ENCODE results near the gene DPYD.
A peak's percentile ranks its signal among the peaks of the same experiment; 100 is the strongest.

Gene DPYD

DNA sequence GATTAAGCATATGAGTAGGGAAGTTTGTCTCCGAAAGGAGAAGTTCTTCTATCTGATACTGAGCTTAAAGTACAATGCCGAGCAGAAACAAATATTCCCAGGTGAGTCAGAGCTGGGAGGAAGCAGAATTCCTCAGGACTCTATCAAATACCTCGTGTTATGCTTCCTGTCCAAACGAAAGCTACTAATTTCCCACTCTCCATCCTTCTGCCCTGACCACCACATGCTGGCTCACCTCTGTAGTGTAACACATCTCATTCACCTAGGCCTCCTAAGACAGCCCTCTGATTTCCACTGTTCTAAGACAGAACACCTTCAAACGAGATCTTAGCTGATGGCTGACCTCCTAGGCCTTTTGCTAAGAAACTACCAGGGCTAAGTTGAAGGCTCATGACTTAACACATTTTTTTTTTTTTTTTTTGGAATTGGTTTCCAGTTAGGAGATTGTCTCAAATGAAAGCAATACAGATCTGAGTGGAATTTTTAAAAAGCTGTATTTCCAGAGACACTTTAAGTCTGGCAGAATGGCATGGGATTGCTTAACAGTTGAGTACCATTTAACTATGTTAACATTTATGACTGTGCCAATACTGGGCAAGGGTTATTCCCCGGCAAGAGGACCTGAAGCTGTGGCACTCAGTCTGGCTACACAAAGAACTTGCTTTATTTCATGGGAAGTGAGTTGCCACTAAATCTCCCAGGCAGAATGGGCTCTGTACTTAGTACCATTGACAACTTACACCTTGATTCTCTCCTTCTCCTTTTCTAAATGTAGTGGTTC is 583.4 kb downstream of the DPYD start:
- no peak overlapping the region for H3K27ac Mint-ChIP-seq
- ATAC-seq (no peak), DNase-seq (ENCODE audit: low spot score in 2 of 2) (no peak)
- H3K36me3 Mint-ChIP-seq, result no peaks in the 10 kb centered on the region
- no peaks in the 10 kb centered on the region for H3K9me3 Mint-ChIP-seq
- no peaks in the 10 kb centered on the region for H3K4me1 Mint-ChIP-seq
- no peak overlapping the region for H3K4me3 Mint-ChIP-seq

DNA sequence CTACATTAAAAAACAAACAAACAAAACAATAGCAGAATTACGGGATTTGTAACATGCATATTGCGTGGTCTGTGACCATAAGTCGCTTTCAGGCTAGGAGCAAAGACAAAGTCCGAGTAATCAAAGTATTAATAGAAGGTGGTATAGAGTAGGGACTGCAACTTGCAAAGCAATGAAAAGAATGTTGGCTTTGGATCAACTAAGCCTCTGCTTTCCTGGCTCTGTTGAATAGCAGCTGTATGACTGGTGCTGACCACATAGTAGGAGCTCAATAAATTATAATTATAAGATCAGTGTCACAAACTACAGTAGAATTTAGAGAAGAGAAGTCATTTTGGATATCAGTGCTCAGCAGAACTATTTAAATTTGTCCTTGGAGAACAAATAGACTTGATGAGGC is 586.4 kb downstream of the DPYD start:
- Mint-ChIP-seq H3K27ac (no peak overlapping the region), H3K4me3 (no peak overlapping the region), H3K4me1 (no peaks in the 10 kb centered on the region), H3K36me3 (no peaks in the 10 kb centered on the region), H3K9me3 (no peaks in the 10 kb centered on the region)
- ATAC-seq, result no peak
- DNase-seq (ENCODE audit: low spot score in 2 of 2), result no peak

DNA sequence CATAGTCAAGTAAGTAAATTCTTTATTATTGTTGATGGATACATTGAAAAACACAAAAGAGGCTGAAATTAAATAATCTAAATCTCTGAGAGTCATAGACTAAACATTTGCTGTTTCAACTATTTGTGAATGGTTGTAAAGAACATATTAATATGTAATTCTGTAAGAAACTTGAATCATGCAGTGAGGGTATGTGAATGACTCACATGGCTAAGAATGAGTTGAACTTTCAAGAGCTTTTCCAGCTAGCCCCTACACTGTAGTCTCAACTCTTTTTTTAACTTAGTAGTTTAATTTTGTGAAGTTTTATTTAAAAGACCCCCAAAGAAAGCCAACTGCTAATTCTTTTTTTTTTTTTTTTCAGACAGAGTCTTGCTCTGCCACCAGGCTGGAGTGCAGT is 588.1 kb downstream of the DPYD start:
- Mint-ChIP-seq H3K4me3 (no peak overlapping the region), H3K27ac (no peak overlapping the region), H3K4me1 (no peaks in the 10 kb centered on the region), H3K36me3 (no peaks in the 10 kb centered on the region), H3K9me3 (no peaks in the 10 kb centered on the region)
- ATAC-seq (peak; percentile 74), DNase-seq (ENCODE audit: low spot score in 2 of 2) (no peak)

DNA sequence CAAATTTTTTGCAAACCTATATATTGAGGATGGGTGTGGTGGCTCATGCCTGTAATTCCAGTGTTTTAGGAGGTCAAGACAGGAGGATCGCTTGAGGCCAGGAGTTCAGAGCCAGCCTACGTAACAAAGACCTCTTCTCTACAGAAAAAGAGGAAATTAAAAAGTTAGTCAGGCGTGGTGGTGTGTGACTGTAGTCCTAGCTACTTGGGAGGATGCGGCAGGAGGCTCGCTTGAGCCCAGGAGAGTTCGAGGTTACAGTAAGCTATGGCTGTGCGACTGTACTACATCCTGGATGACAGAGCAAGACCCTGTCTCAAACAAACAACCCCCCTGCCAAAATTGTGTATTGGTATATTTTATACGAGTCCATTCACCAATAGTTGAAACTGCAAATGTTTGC is 589.7 kb downstream of the DPYD start:
- DNase-seq (ENCODE audit: low spot score in 2 of 2) (no peak), ATAC-seq (no peak)
- no peaks in the 10 kb centered on the region for H3K4me1 Mint-ChIP-seq
- no peaks in the 10 kb centered on the region for H3K9me3 Mint-ChIP-seq
- H3K36me3 Mint-ChIP-seq, result no peaks in the 10 kb centered on the region
- H3K27ac Mint-ChIP-seq, result no peak overlapping the region
- H3K4me3 Mint-ChIP-seq, result no peak overlapping the region

DNA sequence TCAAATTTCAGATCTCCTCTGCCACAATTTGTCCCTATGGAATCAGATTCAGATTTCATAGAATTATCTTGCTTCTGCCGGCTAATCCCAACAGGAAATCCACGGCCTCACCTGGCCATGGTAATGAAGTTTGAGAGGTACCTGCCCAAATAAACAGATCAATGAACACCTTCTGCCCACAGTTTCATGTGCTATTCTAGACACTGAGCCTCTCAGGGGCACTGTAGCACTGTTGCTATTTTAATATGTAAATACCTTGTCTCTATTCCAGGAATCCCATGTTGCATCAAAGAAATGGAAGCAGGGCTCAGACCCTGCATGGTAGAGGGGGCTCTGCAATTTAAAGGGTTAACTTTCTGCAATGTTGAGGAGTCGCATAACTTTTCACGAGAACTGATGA is 606.1 kb downstream of the DPYD start:
- DNase-seq (ENCODE audit: low spot score in 2 of 2) (no peak), ATAC-seq (no peak)
- H3K27ac Mint-ChIP-seq, result no peak overlapping the region
- no peaks in the 10 kb centered on the region for H3K4me1 Mint-ChIP-seq
- H3K9me3 Mint-ChIP-seq, result no peaks in the 10 kb centered on the region
- H3K4me3 Mint-ChIP-seq, result no peak overlapping the region
- no peaks in the 10 kb centered on the region for H3K36me3 Mint-ChIP-seq

DNA sequence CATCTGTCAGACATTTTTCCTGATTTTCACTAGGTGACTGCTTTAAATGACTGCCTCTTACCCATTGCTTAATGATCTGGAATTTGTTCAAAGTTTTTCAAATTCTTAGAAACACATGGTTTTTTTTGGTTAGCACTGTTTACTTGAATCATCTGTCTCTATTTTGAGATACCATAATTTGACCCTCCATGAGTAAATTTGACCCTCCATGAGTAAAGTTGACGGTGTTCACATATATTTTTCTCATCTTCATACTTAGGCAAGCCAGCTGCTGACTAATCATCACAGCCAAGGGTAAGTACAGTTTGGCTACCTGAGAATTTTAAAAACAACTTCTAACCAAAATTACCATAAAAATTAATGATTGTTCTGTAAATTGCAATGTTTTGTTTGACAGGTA is 612.7 kb downstream of the DPYD start:
- H3K36me3 Mint-ChIP-seq, result peaks cover 11% of the 10 kb centered on the region
- ATAC-seq, result no peak
- no peaks in the 10 kb centered on the region for H3K9me3 Mint-ChIP-seq
- H3K4me1 Mint-ChIP-seq, result no peaks in the 10 kb centered on the region
- H3K4me3 Mint-ChIP-seq, result no peak overlapping the region
- no peak overlapping the region for H3K27ac Mint-ChIP-seq
- no peak for DNase-seq (ENCODE audit: low spot score in 2 of 2)

DNA sequence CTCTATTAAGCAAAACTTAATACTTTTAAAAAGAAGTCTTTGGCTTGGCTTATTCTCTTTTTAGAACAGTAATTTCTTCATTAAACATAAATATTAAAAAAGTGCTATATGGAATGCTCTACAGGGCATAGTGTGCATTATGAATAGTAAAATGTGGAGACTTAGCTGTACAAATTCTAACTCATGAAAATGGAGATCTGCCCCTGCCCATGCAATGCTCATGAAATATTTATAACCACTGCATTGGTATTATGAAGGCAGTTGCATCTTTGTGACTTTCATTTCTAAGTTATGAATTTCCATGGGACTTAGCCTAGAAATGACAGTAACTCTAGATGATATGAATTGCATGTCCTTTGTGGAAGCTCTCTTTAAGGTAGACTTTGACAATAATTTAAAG is 613.3 kb downstream of the DPYD start:
- peaks cover 11% of the 10 kb centered on the region for H3K36me3 Mint-ChIP-seq
- H3K27ac Mint-ChIP-seq, result no peak overlapping the region
- H3K9me3 Mint-ChIP-seq, result no peaks in the 10 kb centered on the region
- no peak for DNase-seq (ENCODE audit: low spot score in 2 of 2)
- ATAC-seq, result no peak
- H3K4me3 Mint-ChIP-seq, result no peak overlapping the region
- H3K4me1 Mint-ChIP-seq, result no peaks in the 10 kb centered on the region

DNA sequence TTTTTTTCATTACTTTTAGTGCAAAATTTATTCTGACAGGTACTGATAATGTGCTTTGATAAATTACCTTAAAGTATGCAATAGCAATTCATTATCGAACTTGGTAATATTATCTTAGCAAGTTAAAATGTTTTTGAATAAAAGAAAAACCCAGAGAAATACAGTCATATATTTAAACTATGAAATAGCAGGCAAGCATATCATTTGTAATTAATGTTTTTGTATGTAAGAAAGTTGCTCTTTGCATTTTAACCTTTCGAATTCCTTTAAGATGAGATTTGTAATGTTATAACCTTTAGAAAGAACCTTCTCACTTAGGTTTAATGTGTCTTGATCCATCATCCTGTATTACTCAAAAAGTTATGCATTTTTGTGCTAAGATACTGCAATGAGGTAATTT is 613.7 kb downstream of the DPYD start:
- Mint-ChIP-seq H3K9me3 (no peaks in the 10 kb centered on the region), H3K4me3 (no peak overlapping the region), H3K27ac (no peak overlapping the region), H3K36me3 (peaks cover 11% of the 10 kb centered on the region), H3K4me1 (no peaks in the 10 kb centered on the region)
- DNase-seq (ENCODE audit: low spot score in 2 of 2) (no peak), ATAC-seq (no peak)

DNA sequence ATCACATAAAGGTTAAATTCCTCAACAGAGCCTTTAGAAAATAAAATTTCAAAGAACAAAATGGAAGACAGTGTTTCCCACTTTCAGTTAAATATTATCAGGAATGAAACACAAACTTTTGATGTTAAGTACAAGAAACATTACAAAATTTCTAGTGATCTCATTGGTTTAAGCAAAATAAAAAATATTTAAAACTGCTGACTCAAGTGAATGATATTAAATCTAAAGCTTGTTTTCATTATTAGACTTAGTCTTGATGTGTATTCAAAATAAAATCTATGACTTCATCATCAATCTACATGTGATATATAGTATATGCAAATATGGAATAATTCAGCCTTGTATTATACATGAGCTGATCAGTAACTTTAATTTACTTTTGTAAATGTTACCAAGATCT is 614.3 kb downstream of the DPYD start:
- Mint-ChIP-seq H3K4me3 (no peak overlapping the region), H3K27ac (no peak overlapping the region), H3K4me1 (no peaks in the 10 kb centered on the region), H3K36me3 (peaks cover 11% of the 10 kb centered on the region), H3K9me3 (no peaks in the 10 kb centered on the region)
- DNase-seq (ENCODE audit: low spot score in 2 of 2) (no peak), ATAC-seq (no peak)

DNA sequence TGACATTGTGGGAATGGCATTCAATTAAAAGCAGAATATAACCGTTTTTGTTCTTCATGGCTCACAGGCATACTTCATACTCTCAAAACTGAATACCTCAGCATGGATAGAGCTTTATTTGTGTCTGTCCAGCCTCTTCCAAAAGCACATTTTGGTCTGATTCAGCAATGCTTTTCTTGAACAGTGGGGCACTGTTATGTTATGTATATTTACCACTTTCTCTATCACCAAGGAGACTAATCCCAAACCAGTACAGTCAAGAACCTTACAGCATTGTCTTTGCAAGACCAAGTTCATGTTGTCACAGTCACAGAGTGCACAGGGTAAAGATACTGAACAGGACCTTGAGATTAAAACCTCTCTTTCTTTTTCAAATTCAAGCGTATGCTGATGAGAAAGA is 616.5 kb downstream of the DPYD start:
- no peak for ATAC-seq
- H3K36me3 Mint-ChIP-seq, result peaks cover 11% of the 10 kb centered on the region
- H3K4me1 Mint-ChIP-seq, result no peaks in the 10 kb centered on the region
- H3K9me3 Mint-ChIP-seq, result no peaks in the 10 kb centered on the region
- H3K4me3 Mint-ChIP-seq, result no peak overlapping the region
- H3K27ac Mint-ChIP-seq, result no peak overlapping the region
- no peak for DNase-seq (ENCODE audit: low spot score in 2 of 2)

DNA sequence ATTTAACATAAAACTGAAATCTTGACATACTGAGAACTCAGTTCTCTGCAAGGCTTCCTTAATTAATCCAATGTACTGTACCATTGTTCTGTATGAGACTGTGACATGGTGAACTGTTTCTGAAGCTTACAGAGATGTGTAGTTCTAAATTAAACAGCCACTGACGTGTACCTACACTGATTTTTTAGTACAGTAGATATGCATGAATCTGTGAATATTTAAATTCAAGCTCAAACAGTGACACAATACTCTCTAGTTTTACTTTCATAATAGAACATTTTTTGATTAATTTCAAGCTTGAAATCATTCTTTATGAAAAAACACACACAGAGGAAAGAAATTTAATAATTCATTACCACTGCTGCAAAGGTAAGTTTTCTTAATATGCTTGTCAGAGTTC is 621.9 kb downstream of the DPYD start:
- ATAC-seq (no peak), DNase-seq (ENCODE audit: low spot score in 2 of 2) (no peak)
- Mint-ChIP-seq H3K36me3 (peaks cover 7% of the 10 kb centered on the region), H3K9me3 (no peaks in the 10 kb centered on the region), H3K4me1 (no peaks in the 10 kb centered on the region), H3K27ac (no peak overlapping the region), H3K4me3 (no peak overlapping the region)

DNA sequence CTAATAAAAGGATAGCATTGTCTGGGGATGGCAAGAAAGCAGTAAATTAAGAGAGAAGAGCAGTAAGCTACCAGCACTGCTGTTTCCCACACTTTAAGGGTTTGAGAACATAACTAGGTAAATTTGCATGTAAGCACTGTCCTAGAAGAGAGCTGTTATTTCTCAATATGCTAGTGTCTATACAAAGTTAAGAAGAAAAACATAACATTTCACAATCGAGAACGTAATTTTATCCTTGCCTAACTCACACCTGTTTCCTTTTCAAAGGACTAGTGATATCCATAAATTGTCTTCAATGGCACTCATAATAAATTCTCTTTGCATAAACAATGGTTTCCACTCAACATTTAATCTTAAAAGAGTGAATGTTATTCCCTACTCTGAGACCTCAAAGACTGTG is 623.2 kb downstream of the DPYD start:
- Mint-ChIP-seq H3K27ac (no peak overlapping the region), H3K4me1 (no peaks in the 10 kb centered on the region), H3K36me3 (peaks cover 7% of the 10 kb centered on the region), H3K4me3 (no peak overlapping the region), H3K9me3 (no peaks in the 10 kb centered on the region)
- ATAC-seq (no peak), DNase-seq (ENCODE audit: low spot score in 2 of 2) (no peak)

DNA sequence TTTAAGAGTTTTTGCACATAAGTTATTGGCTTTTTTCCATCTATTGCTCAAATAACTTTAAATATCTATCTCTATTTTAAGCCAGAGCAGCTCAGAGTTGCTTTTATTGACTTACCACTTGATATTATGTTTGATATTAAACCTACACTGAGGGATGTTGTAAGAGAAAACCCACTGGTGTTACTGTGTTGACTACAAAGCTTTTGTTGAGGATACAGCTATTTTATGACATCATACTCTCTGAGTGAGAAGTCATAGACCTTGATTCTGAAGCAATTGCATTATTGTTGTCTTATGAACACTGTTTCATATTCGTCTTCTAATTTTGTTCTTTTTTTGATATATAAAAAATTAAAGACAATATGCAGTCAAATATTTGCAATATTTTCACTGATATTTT is 638.9 kb downstream of the DPYD start:
- Mint-ChIP-seq H3K36me3 (peaks cover 4% of the 10 kb centered on the region), H3K27ac (no peak overlapping the region), H3K9me3 (peaks cover 13% of the 10 kb centered on the region), H3K4me3 (no peak overlapping the region), H3K4me1 (peaks cover 17% of the 10 kb centered on the region)
- no peak for DNase-seq (ENCODE audit: low spot score in 2 of 2)
- no peak for ATAC-seq

DNA sequence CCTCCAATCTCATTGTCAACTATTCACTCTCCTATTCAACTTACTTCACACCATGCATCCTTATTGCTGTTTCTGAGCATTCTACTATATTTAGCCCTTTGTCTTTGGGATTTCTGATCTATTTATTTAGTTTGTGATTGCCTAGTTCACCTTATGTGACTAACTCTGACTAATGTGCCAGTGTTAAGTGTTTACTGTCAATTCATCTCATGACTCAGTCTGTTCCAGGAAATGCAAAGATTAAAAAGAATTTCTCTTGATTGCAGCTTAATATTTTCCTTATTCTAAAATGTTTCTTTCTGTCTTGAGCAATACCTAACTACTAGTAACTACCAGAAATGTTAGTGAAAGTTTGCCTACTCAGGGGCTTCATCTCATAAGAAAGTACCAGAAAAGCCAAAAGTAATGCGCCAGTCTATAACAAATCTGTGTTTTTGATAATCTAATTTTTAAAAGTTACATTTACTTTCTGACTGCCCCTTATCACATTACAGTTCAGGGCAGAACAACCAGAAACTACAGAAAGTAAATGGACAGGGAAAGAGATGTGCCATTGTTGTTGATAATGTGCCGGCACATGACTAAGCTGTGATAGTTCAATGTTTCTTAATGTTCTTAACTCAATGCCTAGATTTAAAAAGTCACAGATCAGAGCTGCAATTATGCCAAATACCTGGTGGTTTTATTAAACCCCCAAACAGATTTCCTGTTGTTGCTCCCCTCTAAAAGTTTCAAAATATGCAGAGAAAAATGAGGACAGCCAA is 642.8 kb downstream of the DPYD start:
- Mint-ChIP-seq H3K4me1 (peaks cover 12% of the 10 kb centered on the region), H3K27ac (peak overlapping the region; percentile 3), H3K36me3 (peaks cover 4% of the 10 kb centered on the region), H3K9me3 (peaks cover 8% of the 10 kb centered on the region), H3K4me3 (no peak overlapping the region)
- no peak for DNase-seq (ENCODE audit: low spot score in 2 of 2)
- peak; percentile 95 for ATAC-seq

DNA sequence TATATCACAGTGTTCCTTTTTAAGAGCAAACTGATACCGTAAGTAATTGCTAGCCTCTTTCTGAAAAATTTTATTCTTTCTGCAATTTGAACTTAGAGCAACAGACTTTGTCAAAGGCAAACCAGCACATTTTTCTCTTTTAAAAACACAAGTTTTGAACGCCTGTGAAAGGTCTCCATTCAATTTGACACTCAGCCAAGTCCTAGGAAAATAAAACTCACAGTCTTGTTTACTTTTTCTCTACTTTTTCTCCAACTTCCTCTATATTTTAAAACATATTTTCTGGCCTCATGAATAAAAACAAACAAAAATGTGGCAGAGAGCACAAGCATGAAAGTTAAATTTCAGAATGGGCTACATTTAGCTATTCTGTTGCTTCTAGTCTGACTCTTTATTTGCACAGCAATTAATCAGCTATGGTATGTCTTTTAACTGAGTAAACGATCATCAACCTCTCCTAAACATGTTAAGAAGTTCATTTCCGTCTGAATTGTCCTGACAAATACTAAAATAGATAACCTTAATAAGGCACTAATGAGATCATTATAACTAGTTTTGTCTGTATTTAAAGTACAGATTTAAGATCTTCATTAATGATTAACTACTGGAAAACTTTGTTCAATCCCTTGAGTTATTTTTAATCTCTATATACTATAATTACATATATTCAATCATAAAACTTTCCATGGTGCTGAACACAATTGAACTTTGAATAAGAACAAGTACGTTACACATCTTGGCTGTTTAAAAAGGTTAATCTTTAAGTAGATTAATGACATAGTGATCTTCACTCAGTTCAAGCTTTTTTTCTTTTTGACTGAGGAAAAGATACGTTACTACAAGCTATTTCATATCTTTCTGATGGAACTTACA is 648.7 kb downstream of the DPYD start:
- ATAC-seq (no peak), DNase-seq (ENCODE audit: low spot score in 2 of 2) (no peak)
- peaks cover under 1% of the 10 kb centered on the region for H3K4me1 Mint-ChIP-seq
- H3K36me3 Mint-ChIP-seq, result no peaks in the 10 kb centered on the region
- H3K27ac Mint-ChIP-seq, result no peak overlapping the region
- no peaks in the 10 kb centered on the region for H3K9me3 Mint-ChIP-seq
- H3K4me3 Mint-ChIP-seq, result no peak overlapping the region
